Astrocyte of the cerebellum (primary cell): ENCODE data around the gene FUT4.

Experiments used
- DNase-seq: peaks from one replicate; pipeline ENCODE4 v3.0.0-alpha.2; 2011; ENCODE audit warnings: low read depth
- H3K4me3 ChIP-seq: 2 replicates; pipeline ENCODE4 v1.5.1; 2011; ENCODE audit warnings: mild to moderate bottlenecking, low read depth, low read length, moderate library complexity
- in situ Hi-C: cut with HindIII; loops from 2 replicates; pipeline ENCODE4 v1.10.0; 2017; ENCODE audit warnings: low sequenced_read_pairs
- TF ChIP-seq, protein P1 (sequence below): IDR thresholded peaks from 2 replicates; pipeline ENCODE4 v1.5.1; 2012; ENCODE audit warnings: low read length, low read depth, moderate library complexity, mild to moderate bottlenecking; ENCODE audit errors: missing control alignments

Gene FUT4

DNA sequence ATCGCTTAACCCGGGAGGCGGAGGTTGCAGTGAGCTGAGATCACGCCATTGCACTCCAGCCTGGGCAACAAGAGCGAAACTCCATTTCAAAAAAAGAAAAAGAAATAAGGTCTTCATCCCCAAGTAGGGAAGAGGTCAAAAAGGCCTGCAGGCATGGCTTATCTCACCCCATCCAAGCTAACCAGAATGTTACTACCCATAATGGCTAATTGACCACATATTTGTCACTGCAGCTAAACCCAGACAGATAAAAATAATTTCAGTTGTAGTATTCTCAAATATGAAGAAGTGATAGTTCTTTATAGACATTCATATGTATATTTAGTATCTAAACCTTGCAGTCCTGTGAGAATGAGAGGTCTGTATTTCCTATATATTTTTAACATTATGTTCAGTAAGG lies 41.3 kb downstream of the FUT4 start:
- in situ Hi-C loops, result no loop called here
- TF ChIP-seq, protein P1, sequence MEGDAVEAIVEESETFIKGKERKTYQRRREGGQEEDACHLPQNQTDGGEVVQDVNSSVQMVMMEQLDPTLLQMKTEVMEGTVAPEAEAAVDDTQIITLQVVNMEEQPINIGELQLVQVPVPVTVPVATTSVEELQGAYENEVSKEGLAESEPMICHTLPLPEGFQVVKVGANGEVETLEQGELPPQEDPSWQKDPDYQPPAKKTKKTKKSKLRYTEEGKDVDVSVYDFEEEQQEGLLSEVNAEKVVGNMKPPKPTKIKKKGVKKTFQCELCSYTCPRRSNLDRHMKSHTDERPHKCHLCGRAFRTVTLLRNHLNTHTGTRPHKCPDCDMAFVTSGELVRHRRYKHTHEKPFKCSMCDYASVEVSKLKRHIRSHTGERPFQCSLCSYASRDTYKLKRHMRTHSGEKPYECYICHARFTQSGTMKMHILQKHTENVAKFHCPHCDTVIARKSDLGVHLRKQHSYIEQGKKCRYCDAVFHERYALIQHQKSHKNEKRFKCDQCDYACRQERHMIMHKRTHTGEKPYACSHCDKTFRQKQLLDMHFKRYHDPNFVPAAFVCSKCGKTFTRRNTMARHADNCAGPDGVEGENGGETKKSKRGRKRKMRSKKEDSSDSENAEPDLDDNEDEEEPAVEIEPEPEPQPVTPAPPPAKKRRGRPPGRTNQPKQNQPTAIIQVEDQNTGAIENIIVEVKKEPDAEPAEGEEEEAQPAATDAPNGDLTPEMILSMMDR, result no peak
- H3K4me3 ChIP-seq, result no peak overlapping the region
- DNase-seq, result no peak

DNA sequence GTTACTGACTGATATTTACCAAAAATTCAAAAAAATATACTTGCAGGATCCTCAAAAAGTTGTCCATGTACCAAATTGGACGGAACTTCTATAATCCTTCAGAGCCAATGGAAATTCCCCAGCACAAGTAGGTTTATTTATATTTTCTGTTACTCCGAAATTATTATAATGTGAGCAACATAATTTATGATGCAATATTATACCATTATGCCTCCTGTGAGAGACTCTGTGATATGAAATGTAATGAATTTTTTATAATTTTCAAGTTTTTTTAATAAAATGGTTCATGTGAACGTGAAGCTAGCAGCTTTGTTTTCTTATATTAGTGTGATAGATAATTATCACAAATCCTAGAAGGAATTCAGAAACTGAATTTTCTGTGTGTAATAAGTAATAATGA lies 41.7 kb downstream of the FUT4 start:
- in situ Hi-C loops, result no loop called here
- TF ChIP-seq, protein P1, result no peak
- no peak for DNase-seq
- H3K4me3 ChIP-seq, result no peak overlapping the region

DNA sequence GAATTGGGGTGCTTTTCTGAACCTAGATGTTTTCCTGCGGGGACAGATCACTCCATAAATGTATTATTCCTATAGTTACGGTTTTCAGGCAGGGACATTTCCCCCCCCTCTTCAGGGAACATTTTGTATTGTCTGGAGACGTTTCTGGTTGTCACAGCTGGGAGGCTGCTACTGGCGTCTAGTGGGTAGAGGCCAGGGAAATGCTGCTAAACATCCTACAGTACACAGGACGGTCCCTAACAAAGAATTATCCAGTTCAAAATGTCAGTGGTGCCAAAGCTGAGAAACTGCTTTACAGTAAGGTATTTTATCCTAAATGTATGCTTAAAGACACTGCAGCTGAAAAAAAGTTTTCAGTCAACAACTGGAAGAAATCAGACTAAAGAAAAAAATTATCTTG lies 42.8 kb downstream of the FUT4 start:
- in situ Hi-C loops, result no loop called here
- no peak for DNase-seq
- H3K4me3 ChIP-seq, result no peak overlapping the region
- TF ChIP-seq, protein P1, result no peak

DNA sequence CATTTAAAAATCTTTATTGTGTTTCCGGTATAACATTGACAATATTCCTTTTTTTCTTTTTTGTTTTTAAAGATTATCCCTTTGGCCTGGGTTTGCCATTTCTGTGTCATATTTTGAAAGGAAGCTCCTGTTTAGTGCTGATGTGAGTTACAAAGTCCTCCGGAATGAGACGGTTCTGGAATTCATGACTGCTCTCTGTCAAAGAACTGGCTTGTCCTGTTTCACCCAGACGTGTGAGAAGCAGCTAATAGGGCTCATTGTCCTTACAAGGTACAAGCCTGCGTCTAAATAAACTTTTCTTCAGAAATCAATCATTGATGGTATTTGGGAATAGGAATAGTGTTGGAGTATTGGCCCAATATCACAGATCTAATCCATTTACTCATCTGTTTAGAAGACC lies 43.3 kb downstream of the FUT4 start:
- H3K4me3 ChIP-seq, result no peak overlapping the region
- TF ChIP-seq, protein P1, result no peak
- no peak for DNase-seq
- in situ Hi-C loops, result no loop called here

DNA sequence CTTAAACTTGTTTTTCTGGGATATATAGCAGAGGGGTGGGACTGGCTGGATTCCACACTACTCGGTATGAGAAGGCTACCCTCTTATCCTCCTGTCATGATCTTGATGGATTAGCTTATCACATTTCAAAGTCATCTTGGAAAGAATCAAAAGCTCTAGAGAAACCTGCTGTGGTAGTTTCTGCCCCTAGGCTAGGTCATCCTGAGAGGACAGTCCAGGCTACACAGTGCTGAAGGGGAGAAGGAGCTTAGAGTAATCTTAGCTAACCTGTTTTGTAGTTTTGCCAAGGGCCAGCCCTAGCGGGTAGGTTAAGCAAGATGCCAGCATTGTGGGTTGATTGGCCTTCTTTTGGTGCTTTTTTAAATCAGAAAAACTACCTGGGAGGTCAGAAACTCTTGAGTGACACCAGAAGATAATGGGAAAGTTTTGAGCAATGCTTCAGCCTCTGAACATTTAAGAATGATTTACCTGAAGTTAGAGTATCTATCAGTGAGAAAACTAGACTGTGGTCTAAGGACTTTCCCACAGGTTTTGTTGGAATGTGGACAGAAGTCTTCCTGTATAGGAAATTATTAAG lies 44.7 kb downstream of the FUT4 start:
- DNase-seq, result no peak
- H3K4me3 ChIP-seq, result no peak overlapping the region
- TF ChIP-seq, protein P1, result no peak
- in situ Hi-C loops, result no loop called here

DNA sequence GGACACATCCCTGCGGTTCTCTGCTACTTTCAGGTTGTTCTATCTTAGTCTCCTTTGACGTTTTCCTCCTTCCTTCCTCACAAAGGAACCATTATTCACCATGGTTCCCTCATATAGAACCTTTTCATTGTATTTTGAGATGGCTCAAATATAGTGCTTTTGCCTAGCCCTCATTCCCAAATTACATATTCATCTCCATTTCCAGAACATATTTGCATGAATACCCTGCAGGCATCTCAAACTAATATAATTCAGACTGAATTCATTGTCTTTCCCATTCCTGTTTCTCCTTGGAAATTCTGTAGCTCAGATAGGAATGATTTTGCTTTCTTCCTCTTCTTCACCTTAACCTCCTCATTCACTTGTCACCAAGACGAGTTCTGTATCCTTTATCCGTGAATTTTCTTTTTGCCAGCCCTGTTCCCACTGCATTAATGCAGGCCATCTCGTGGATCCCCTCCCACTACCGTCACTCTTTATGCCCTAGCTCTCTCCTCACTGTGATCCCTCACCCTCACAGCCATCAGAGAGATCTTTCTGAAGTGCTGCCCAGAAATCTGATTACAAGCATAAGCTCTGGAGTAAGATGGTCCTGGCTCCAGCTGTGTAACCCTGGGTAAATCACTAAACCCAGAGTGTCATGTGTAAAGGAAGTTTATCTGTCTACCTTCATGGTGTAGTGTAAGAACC lies 46.8 kb downstream of the FUT4 start:
- in situ Hi-C loops, result no loop called here
- no peak overlapping the region for H3K4me3 ChIP-seq
- DNase-seq, result no peak
- TF ChIP-seq, protein P1, result no peak

DNA sequence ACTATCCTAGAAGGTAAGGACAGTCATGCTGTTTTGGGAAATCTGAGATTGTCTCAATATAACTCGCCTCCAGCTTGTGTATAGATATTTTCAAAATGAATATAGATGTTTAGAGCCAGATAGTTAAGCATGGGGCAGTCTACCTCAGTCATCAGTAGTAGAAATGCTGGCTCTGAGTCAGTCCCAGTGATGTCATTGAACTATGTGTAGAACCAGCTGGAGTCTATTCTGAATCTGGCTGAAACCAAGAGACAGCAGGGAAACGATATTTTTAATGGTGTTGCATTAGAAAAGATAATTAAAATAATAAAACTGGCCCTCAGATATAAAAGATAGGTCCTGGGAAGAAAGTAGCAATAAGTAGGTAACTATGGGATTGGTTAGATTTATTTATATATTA lies 49.3 kb downstream of the FUT4 start:
- TF ChIP-seq, protein P1, result no peak
- in situ Hi-C loops, result no loop called here
- DNase-seq, result no peak
- no peak overlapping the region for H3K4me3 ChIP-seq
